Caco-2 (cell line): Measurements from ENCODE around the gene FGF6. TPM values are rescaled to one million over a fixed set of nuclear protein-coding genes. Genes with fewer than 3 reads are reported as not detected.

Experiments used
- BruUV-seq: library from RNA; stranded (reverse); fragments of 400-500 nt; replicated peaks from 2 replicates; lab custom pipeline; 2021; lab: Mats Ljungman, UMichigan
- CTCF ChIA-PET: fragments of 300-600 bp; sonication (Branson Sonifier 250); formaldehyde crosslinking; loops from one replicate; lab custom pipeline; 2022; ENCODE audit warnings: antibody characterized with exemption; lab: Charles Lee
- POLR2A ChIA-PET: fragments of 300-600 bp; sonication (Branson Sonifier 250); formaldehyde crosslinking; loops from one replicate; lab custom pipeline; 2022; ENCODE audit warnings: antibody characterized with exemption; lab: Charles Lee
- DNase-seq, 2 experiments: peaks; one replicate each; pipeline versions ENCODE4 v3.0.0 to v3.0.0-alpha.2; 2020 to 2022
- H3K27me3 ChIP-seq: replicated peaks from 2 replicates; pipeline ENCODE4 v1.6.0; 2011; ENCODE audit warnings: low read length; ENCODE audit not compliant: control insufficient read depth, insufficient read depth
- H3K36me3 ChIP-seq: 2 replicates; pipeline ENCODE4 v1.5.1; 2011; ENCODE audit warnings: low read length; ENCODE audit not compliant: control insufficient read depth, insufficient read depth
- H3K4me1 ChIP-seq: fragments of 250-450 bp; sonication (Bioruptor Pico); 2 replicates; pipeline ENCODE4 v1.5.1; 2020; ENCODE audit warnings: mild to moderate bottlenecking
- H3K4me3 ChIP-seq: 2 replicates; pipeline ENCODE4 v1.5.1; 2011; ENCODE audit warnings: low read depth, mild to moderate bottlenecking, control low read depth, low read length
- H3K9me3 ChIP-seq: fragments of 250-450 bp; sonication (Bioruptor Pico); 2 replicates; pipeline ENCODE4 v1.5.1; 2020; ENCODE audit warnings: mild to moderate bottlenecking, moderate library complexity
- H3K27ac Mint-ChIP-seq: one replicate; pipeline ENCODE4 v1.8.0; 2022; ENCODE audit warnings: mixed read lengths; ENCODE audit not compliant: unreplicated experiment
- H3K27me3 Mint-ChIP-seq: one replicate; pipeline ENCODE4 v1.8.0; 2022; ENCODE audit warnings: mixed read lengths; ENCODE audit not compliant: insufficient read depth, unreplicated experiment
- H3K36me3 Mint-ChIP-seq: one replicate; pipeline ENCODE4 v1.8.0; 2022; ENCODE audit warnings: mild to moderate bottlenecking, mixed read lengths; ENCODE audit not compliant: insufficient read depth, unreplicated experiment
- H3K4me1 Mint-ChIP-seq: one replicate; pipeline ENCODE4 v1.8.0; 2022; ENCODE audit warnings: low read depth, mixed read lengths; ENCODE audit not compliant: unreplicated experiment
- H3K4me3 Mint-ChIP-seq: one replicate; pipeline ENCODE4 v1.8.0; 2022; ENCODE audit warnings: mild to moderate bottlenecking, moderate library complexity, mixed read lengths; ENCODE audit not compliant: unreplicated experiment
- H3K9me3 Mint-ChIP-seq: one replicate; pipeline ENCODE4 v1.8.0; 2022; ENCODE audit warnings: mixed read lengths; ENCODE audit not compliant: unreplicated experiment
- CTCF ChIP-seq, 2 experiments: fragments of 200-600 bp in 1 of 2; IDR thresholded peaks; 1 replicate in 1 of 2; 2 replicates in 1 of 2; pipeline versions ENCODE4 v1.5.1 to v1.8.0; 2011 to 2022; ENCODE audit warnings: antibody characterized with exemption in 1 of 2, control low read depth in 1 of 2, inconsistent platforms in 1 of 2, low read depth in 1 of 2, low read length in 1 of 2, mild to moderate bottlenecking in 1 of 2, moderate library complexity in 1 of 2; ENCODE audit not compliant: insufficient read depth in 1 of 2, severe bottlenecking in 1 of 2, unreplicated experiment in 1 of 2
- intact Hi-C: fragments of 100-400 bp; cut with micrococcal nuclease; formaldehyde crosslinking; loops from one replicate; pipeline ENCODE4 v1.10.0; 2022; ENCODE audit not compliant: unreplicated experiment
- total RNA-seq: library from RNA; stranded (reverse); gene quantifications from 2 replicates; pipeline ENCODE4 v1.2.3, GENCODE V29; 2022

FGF6 gene
- total RNA-seq, 1 experiment from 2014 or later: not detected

GRCh38 chr12:4472046-4472445, 26.4 kb upstream of the FGF6 start:
- no peaks in the 10 kb centered on the region for H3K9me3 Mint-ChIP-seq
- peaks cover 41% of the 10 kb centered on the region for H3K27me3 Mint-ChIP-seq
- H3K36me3 ChIP-seq: no peaks in the 10 kb centered on the region
- no peaks in the 10 kb centered on the region for H3K4me1 ChIP-seq
- H3K4me3 Mint-ChIP-seq: no peak overlapping the region
- intact Hi-C loops: no loop called here
- no peaks in the 10 kb centered on the region for H3K9me3 ChIP-seq
- TF ChIP-seq CTCF (IDR thresholded peaks at IDR 0.05; ENCODE audit: insufficient read depth in 1 of 2, low read depth in 1 of 2, low read length in 1 of 2, severe bottlenecking in 1 of 2, unreplicated experiment in 1 of 2): no peak
- no peaks in the 10 kb centered on the region for H3K4me1 Mint-ChIP-seq
- no peak for DNase-seq
- CTCF ChIA-PET: no interaction called here
- no peaks in the 10 kb centered on the region for H3K27me3 ChIP-seq
- no peaks in the 10 kb centered on the region for H3K36me3 Mint-ChIP-seq
- H3K4me3 ChIP-seq: no peak overlapping the region
- H3K27ac Mint-ChIP-seq: no peak overlapping the region
- POLR2A ChIA-PET: no interaction called here
- no TSS peak for BruUV-seq

DNA sequence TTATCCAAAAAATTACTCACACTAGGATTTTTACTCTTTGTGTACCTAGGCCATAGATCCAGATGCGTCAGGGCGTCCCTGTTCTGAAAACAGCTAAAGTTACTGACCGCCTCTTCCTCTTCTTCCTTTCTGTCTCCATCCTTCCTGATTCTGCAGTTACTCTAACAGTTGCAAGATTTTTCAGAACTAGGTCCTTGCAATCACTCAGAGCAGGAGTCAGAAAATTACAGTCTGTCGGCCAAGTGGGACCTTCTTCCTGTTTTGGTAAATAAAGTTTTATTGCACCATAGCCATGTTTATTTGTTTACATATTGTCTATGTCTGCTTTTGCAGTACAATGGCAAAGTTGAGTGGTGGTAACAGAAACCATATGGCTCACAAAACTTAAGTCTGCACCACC, 25.6 kb upstream of the FGF6 start:
- H3K36me3 Mint-ChIP-seq: no peaks in the 10 kb centered on the region
- Histone ChIP-seq H3K4me3 (no peak overlapping the region), H3K4me1 (no peaks in the 10 kb centered on the region), H3K36me3 (no peaks in the 10 kb centered on the region), H3K27me3 (no peaks in the 10 kb centered on the region), H3K9me3 (no peaks in the 10 kb centered on the region)
- ChIA-PET CTCF (no interaction called here), POLR2A (no interaction called here)
- peaks cover 39% of the 10 kb centered on the region for H3K27me3 Mint-ChIP-seq
- no peaks in the 10 kb centered on the region for H3K4me1 Mint-ChIP-seq
- TF ChIP-seq CTCF (IDR thresholded peaks at IDR 0.05; ENCODE audit: insufficient read depth in 1 of 2, low read depth in 1 of 2, low read length in 1 of 2, severe bottlenecking in 1 of 2, unreplicated experiment in 1 of 2): no peak
- BruUV-seq: no TSS peak
- intact Hi-C loops: no loop called here
- DNase-seq: no peak
- H3K27ac Mint-ChIP-seq: no peak overlapping the region
- no peak overlapping the region for H3K4me3 Mint-ChIP-seq
- H3K9me3 Mint-ChIP-seq: no peaks in the 10 kb centered on the region

- ChIA-PET CTCF (no interaction called here), POLR2A (no interaction called here)
- Mint-ChIP-seq H3K9me3 (no peaks in the 10 kb centered on the region), H3K4me3 (no peak overlapping the region), H3K27ac (no peak overlapping the region), H3K36me3 (no peaks in the 10 kb centered on the region), H3K27me3 (peaks cover 38% of the 10 kb centered on the region), H3K4me1 (no peaks in the 10 kb centered on the region)
- BruUV-seq: no TSS peak
- no peak for TF ChIP-seq CTCF (IDR thresholded peaks at IDR 0.05; ENCODE audit: insufficient read depth in 1 of 2, low read depth in 1 of 2, low read length in 1 of 2, severe bottlenecking in 1 of 2, unreplicated experiment in 1 of 2)
- Histone ChIP-seq H3K36me3 (no peaks in the 10 kb centered on the region), H3K9me3 (no peaks in the 10 kb centered on the region), H3K4me3 (no peak overlapping the region), H3K27me3 (no peaks in the 10 kb centered on the region), H3K4me1 (no peaks in the 10 kb centered on the region)
- no peak for DNase-seq
- intact Hi-C loops: no loop called here
Observed at GRCh38 chr12:4468994-4469393, 23.4 kb upstream of the FGF6 start.
